GM19397 (cell line): ENCODE measurements around the gene TUBB8.
"Not testable (repeated sequence)": the region's sequence is repeated elsewhere in the genome, so short reads cannot be mapped to it uniquely, and the experiment has no call there.

Experiments
- ATAC-seq: cut with Tn5 transposase; IDR thresholded peaks from one replicate; pipeline ENCODE4 v1.9.1; 2021; ENCODE audit warnings: mild to moderate bottlenecking, moderate library complexity; ENCODE audit not compliant: unreplicated experiment

The TUBB8 gene

DNA sequence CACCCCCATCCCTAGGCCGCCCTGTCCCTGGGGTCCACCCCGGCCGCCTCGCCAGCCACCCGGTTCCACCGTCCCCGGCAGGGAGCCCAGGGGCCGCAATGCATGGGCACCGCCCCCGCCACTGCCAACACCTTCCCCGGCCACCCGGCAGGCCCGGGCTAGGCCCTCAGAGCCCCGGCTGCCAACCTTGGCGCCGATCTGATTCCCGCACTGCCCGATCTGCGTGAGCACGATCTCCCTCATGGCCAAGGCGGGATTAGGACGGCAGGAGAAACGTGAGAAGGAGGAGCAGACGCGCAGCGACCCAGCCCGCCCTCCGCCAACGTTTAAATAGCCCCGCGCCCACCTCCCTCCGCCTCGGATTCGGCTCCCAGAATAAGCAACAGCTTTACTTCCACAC is at the start of gene TUBB8:
TUBB8 (minus strand) TSS at position 301 of the 400 bp plus-strand sequence; CDS start at position 243, 58 bp downstream.
- no peak for ATAC-seq

GRCh38 chr10:96466-96865 is 47.4 kb upstream of the TUBB8 start:
- ATAC-seq: no peak

DNA sequence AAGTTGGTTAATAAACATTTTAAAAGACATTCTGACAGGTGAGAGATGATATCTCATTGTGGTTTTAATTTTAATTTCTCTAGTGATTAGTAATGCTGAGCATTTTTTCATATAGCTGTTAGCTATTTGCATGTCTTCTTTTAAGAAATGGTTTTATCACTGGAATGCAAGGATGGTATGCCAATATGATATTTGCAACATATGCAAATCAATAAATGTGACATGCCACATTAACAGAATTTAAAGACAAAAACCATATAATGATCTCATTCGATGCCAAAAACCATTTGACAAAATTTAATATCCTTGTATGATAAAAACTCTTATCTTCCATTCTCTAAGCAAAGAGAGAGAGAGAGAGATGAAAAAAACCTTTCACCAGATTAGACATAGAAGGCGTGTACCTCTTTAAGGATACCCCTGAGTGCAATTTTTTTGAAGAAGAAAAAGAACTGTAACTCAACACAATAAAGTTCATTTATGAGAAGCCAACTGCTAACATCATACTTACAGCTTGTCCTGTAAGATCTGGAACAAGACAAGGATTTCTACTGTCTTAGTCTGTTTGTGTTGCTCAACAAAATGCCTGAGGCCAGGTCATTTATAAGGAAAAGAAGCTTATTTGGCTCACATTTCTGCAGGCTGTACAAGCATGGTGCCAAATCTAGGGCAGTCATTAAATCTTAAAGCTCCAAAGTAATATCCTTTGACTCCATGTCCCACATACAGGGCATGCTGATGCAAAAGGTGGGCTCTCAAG is 46.4 kb upstream of the TUBB8 start:
- no peak for ATAC-seq

GRCh38 chr10:94613-95012 is 45.5 kb upstream of the TUBB8 start:
- no peak for ATAC-seq

DNA sequence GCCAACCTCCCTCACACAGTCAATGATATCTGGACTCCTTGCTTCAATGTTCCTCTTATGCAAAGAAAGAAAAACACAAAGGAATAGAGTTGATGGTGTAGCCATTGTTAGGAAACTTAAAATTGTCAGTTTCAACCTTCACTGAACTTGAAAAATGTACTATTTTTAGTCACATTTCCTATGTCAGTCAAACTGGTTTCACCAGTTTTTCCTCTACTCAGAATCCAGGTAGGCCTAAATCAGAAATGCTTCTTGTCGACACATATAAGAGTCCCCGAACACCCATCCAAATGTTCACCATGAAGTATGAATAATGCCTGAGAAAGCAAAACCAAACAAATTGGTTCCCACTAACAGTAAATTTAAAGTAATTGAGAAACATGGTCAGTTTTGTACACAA is 43.8 kb upstream of the TUBB8 start:
- no peak for ATAC-seq

- no peak for ATAC-seq
Measured at GRCh38 chr10:92153-92552, 43.1 kb upstream of the TUBB8 start.

DNA sequence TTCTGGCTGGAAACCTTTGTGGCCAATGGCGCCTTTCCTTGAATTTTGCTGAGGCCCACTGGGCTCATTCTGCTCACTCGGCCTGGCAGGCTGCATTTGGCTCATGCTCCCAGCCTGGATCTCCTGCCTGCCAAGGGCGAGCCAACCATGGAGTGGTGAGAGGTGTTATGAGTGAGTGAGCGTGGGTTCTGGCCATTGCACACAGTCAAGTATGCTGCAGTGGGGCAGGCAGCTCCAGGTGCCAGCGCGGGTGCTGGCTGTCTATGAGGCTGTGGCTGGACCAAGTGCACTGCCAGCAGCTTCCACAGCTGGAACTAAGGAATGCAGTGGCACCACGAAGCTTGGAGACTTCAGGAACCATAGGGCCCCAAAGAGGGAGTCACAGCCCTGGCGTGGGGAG is 42.2 kb upstream of the TUBB8 start:
- no peak for ATAC-seq

GRCh38 chr10:90161-90560 is 41.1 kb upstream of the TUBB8 start:
- ATAC-seq: no peak

- no peak for ATAC-seq
Measured at GRCh38 chr10:89248-89647, 40.2 kb upstream of the TUBB8 start.

- ATAC-seq: no peak
Measured at GRCh38 chr10:88253-88652, 39.2 kb upstream of the TUBB8 start.

DNA sequence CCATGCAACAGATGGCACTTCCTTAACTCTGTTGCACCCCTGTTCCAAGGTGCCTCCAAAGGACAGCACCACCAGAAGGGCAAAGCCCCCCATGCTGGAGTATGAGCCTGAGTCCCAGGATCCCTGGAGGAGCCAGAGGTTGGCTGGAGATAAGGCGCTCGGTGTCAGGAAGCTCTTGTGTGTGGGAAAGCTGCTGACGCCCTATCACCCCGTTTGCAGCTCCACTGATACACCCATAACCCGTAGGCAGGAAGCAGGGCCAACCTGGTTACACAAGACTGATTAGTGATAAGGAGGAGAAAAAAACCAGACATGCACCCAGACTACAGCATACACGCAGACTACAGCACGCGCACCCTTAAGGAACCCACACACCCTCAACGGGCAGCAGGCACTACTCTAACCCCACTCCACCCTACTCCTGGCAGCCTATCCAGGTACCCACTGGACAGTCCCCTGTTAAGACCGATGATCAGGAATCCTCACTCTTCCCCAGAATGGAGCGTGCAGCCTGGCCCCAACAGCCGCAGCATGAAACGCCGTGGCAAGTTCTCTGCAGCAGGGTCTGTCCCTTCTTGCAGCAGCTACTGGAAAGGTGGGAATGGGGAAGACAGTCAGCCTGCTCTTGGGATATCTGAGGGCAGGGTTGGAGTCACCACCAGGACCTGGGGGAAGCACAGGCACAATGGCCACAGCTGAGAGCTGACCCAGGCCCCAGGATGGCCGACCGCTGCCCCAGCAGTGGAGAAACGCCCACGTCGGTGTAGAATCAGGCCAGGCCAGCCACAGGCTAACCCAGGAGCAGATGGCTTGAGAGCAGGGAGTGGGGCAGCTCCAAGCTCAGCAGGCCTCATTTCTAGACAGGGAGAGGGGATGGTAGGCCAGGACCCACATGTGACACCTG is 38.3 kb upstream of the TUBB8 start:
- ATAC-seq: no peak

- no peak for ATAC-seq
Measured at GRCh38 chr10:86031-86430, 36.9 kb upstream of the TUBB8 start.

DNA sequence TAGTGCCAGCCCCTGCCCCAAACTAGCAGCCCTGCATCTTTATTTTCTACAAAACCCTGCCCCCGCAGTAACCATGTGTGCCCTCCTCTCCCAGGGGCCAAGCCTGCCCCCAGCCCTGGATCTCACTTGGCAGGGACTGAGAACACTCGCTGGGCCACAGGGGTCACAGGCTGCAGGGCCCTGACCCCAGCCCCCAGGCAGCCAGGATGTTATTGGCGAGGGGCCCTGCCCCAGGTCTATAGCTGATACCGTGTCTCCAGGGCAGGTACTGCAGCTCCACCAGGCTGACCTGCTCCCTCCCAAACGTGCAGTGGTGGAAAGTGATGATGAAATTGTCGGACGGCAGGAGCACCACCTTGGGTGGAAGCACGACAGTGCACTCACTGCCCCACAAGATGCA is 35.9 kb upstream of the TUBB8 start:
- ATAC-seq: no peak

GRCh38 chr10:83930-84530 is 34.9 kb upstream of the TUBB8 start:
- no peak for ATAC-seq

DNA sequence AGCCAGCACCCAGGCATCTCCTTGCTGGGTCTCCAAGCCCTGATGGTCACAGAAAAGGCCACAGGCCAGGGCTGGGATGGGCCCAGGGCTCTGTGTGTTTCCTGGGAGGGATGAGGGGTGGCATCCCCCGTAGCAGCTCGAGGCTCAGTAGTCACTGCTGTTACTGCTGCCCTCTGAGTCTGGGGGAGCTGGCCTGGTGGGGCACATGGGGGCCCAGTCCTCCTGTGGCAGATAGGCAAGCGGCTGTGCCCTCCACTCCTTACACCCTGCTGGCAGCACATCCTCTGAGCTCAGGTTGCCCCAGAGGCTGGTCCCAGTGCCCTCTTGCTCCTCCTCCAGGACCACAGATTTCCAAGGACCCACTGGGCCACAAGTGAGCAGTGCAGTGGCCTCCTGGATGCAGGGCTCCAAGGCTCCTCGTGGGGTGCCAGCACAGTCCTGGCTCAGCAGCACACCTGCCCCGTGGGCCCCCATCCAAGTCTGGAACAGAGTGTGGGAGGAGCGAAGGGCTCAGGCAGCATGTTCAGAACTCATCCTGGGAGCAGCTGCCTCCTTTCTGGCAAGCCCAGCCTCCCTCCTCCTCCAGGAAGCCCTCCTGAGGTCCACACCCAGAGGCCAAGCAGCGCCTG is 31.5 kb upstream of the TUBB8 start:
- ATAC-seq: no peak

- ATAC-seq: no peak
Measured at GRCh38 chr10:79532-80215, 30.6 kb upstream of the TUBB8 start.

GRCh38 chr10:78556-78955 is 29.5 kb upstream of the TUBB8 start:
- no peak for ATAC-seq

- ATAC-seq: not testable (repeated sequence)
Measured at GRCh38 chr10:74266-74621, 25.1 kb upstream of the TUBB8 start.

DNA sequence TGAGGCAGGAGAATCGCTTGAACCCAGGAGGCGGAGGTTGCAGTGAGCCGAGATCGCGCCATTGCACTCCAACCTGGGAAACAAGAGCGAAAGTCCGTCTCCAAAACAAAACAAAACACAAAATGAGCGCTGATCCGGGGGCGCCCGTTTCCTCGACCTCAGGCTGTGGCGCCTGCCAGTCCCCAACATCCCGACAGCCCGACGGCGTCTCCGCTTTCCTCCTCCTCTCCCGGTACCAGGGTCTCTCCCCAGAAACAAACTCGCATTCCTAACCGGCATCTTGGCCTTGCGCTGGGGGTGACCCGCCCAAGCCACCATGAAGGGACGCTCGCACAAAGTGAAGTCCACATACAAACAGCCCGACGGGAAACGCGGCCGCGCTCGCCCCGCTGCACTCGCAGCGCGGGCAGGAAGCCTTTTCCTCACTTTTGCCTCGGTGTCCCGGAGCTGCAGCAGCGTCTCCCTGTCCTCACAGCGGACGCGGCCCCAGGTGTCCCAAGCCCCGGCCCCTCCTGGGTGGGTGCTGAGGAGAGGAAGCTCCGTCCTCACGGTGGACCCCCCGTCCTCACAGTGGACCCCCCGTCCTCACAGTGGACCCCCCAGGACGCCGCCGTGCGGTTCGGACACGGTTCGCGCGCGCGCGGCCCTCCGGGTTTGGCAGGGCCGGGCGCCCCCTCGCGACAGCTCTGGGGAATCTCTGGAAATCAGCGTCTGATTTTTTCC is 24.6 kb upstream of the TUBB8 start:
- ATAC-seq: not testable (repeated sequence)

GRCh38 chr10:68156-68555 is 19.1 kb upstream of the TUBB8 start:
- not testable (repeated sequence) for ATAC-seq
